ENCODE measurements around the gene TAP1. TPM values are rescaled to one million over a fixed set of nuclear protein-coding genes. Genes with fewer than 3 reads are reported as not detected.

The TAP1 gene
- total RNA-seq, 1 experiment from 2014 or later, result 74.7 TPM

GRCh38 chr6:32843979-32844838 lies 9.3 kb downstream of the TAP1 start, which contains the start of gene PSMB8:
Gene PSMB8, minus strand, starts transcription at chr6:32844047. Its CDS starts 51 bp downstream, at chr6:32843996.
- DNase-seq (ENCODE audit: low read depth, low spot score) (peak; percentile 90), ATAC-seq (peak; percentile 98)
- Histone ChIP-seq H3K4me1 (ENCODE audit: control insufficient read depth, insufficient read depth, low read length) (peaks cover 7% of the 10 kb centered on the region), H3K27me3 (ENCODE audit: control insufficient read depth, insufficient read depth, low read length) (no peaks in the 10 kb centered on the region), H3K9me3 (ENCODE audit: control insufficient read depth, insufficient read depth, low read depth, low read length) (no peaks in the 10 kb centered on the region), H3K27ac (ENCODE audit: low read length) (peak within 1 kb of the TSS; percentile 96), H3K36me3 (ENCODE audit: control insufficient read depth, insufficient read depth, low read length) (no peaks in the 10 kb centered on the region), H3K4me3 (ENCODE audit: low read depth in 2 of 2, low read length in 2 of 2) (peak within 1 kb of the TSS; percentile 73 to 77)
- ChIA-PET POLR2A (interaction anchor here (0.6 kb wide), 1 partner anchor 10 kb away, joined by 3 read pairs; the partner anchor contains the start of genes PSMB9 and TAP1), CTCF (interaction anchor here (0.9 kb wide), 1 partner anchor 9 kb away, joined by 3 read pairs; the partner anchor contains the start of genes PSMB9 and TAP1)
- no TSS peak for BruUV-seq (replicated peaks)
- intact Hi-C loops (cut with micrococcal nuclease; ENCODE audit: unreplicated experiment) (no loop called here), in situ Hi-C loops (cut with HindIII; ENCODE audit: low pct_unique_long_range_greater_than_20kb, low sequenced_read_pairs) (no loop called here)
- TF ChIP-seq POLR2AphosphoS5 (IDR thresholded peaks at IDR 0.05; ENCODE audit: low read depth, low read length) (peak; percentile 66), REST (IDR thresholded peaks at IDR 0.05; ENCODE audit: insufficient read depth in 1 of 2, low read depth in 2 of 2, low read length in 1 of 2) (0 out of 4 replicates have a peak, but pooled peaks of 1 of the 2 experiments have one; percentile 28), CTCF (IDR thresholded peaks at IDR 0.05) (no peak; the same call in 1 of the 2 replicates), TCF7L2 (IDR thresholded peaks at IDR 0.05; ENCODE audit: low read depth, low read length) (no peak), SIN3A (IDR thresholded peaks at IDR 0.05; ENCODE audit: borderline replicate concordance, insufficient read depth, low read depth, low read length) (0 out of 2 replicates have a peak, but pooled peaks have one; percentile 62)

DNA sequence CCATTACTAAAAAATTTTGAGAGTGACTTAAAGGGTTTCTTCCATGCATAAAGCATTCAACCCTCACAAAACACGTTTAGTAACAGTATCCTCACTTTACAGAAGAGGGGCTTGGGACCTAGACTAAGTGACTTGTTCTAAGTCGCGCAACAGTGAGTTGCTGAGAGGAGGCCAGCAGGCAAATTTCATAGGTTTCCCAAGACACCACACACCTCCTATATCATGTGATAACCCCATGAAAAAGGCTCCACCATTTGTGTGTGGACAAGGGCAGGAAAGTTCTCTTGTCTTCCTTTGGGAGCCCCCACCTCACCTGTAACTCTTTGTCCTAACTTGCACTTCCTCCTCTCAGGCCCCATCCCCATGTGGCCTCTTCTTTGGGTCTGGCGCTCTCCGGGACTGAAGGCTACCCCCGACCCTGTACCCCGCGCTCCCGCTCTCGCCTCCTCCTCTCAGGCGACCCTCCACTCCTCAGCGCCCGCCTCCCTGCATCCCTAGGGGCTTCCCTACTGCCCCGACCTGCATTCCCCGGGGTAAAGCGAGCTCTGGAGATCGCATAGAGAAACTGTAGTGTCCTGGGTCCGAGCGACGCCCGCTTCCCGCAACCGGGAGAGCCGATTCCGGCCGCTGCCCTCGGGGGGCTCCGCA lies 10.0 kb downstream of the TAP1 start:
- H3K27ac ChIP-seq (ENCODE audit: low read length), result peak overlapping the region; percentile 96
- peaks cover 7% of the 10 kb centered on the region for H3K4me1 ChIP-seq (ENCODE audit: control insufficient read depth, insufficient read depth, low read length)
- CTCF ChIA-PET, result no interaction called here
- no peak for DNase-seq (ENCODE audit: low read depth, low spot score)
- ATAC-seq, result no peak; the same call in 1 of the 2 replicates
- no peaks in the 10 kb centered on the region for H3K27me3 ChIP-seq (ENCODE audit: control insufficient read depth, insufficient read depth, low read length)
- TF ChIP-seq TCF7L2 (IDR thresholded peaks at IDR 0.05; ENCODE audit: low read depth, low read length), result no peak
- no peak for TF ChIP-seq SIN3A (IDR thresholded peaks at IDR 0.05; ENCODE audit: borderline replicate concordance, insufficient read depth, low read depth, low read length)
- TF ChIP-seq CTCF (IDR thresholded peaks at IDR 0.05), result no peak
- H3K4me3 ChIP-seq (ENCODE audit: low read depth in 2 of 2, low read length in 2 of 2), result peak overlapping the region; percentile 73 to 77
- POLR2A ChIA-PET, result no interaction called here
- in situ Hi-C loops (cut with HindIII; ENCODE audit: low pct_unique_long_range_greater_than_20kb, low sequenced_read_pairs) (no loop called here), intact Hi-C loops (cut with micrococcal nuclease; ENCODE audit: unreplicated experiment) (no loop called here)
- no TSS peak for BruUV-seq (replicated peaks)
- H3K9me3 ChIP-seq (ENCODE audit: control insufficient read depth, insufficient read depth, low read depth, low read length), result no peaks in the 10 kb centered on the region
- H3K36me3 ChIP-seq (ENCODE audit: control insufficient read depth, insufficient read depth, low read length), result no peaks in the 10 kb centered on the region

Measured in Panc1 (cell line).